Measurements from ENCODE around the gene RAD21L1. TPM values are rescaled to one million over a fixed set of nuclear protein-coding genes. Genes with fewer than 3 reads are reported as not detected.
A peak's percentile ranks its signal among the peaks of the same experiment; 100 is the strongest.

Gene RAD21L1
- total RNA-seq, 4 donors from 2014 or later = not detected

DNA sequence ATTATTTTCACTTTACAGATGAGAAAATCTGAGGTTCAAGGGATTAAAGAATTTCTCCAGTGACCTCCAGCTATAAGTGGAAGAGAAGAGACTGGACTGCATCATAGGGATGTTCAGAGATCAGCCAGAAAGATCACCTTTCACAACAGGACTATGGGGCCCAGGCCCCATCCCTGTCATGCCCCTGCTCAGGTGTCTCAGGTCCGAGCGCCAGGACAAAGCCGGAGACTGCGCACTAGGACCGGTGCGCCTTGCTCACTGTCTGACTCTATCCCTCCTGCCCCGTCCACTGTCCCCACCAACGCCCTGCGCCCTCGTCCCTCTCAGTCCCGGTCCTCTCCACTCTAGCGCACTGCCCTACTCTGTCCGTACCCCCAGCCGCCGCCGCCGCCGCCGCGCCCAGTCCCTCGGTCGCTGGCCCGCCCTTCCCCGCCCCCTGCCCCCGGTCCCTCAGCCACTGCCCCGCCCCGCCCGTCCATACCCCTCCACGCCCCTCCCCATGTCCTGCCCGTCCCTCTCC is 521 bp upstream of the RAD21L1 start:
- Histone ChIP-seq H3K27ac (peak overlapping the region in 1 of 2 donors; percentile 56), H3K36me3 (no peaks in the 10 kb centered on the region), H3K9me3 (no peaks in the 10 kb centered on the region), H3K4me1 (peaks cover 0 to 14% of the 10 kb centered on the region in 2 donors), H3K27me3 (peaks cover 0 to 34% of the 10 kb centered on the region in 2 donors), H3K4me3 (peak overlapping the region; percentile 28 to 37)
- no peak for DNase-seq
- intact Hi-C loops (cut with DNase I; ENCODE audit: low total_unique reads) = no loop called here
- TF ChIP-seq, protein P1, sequence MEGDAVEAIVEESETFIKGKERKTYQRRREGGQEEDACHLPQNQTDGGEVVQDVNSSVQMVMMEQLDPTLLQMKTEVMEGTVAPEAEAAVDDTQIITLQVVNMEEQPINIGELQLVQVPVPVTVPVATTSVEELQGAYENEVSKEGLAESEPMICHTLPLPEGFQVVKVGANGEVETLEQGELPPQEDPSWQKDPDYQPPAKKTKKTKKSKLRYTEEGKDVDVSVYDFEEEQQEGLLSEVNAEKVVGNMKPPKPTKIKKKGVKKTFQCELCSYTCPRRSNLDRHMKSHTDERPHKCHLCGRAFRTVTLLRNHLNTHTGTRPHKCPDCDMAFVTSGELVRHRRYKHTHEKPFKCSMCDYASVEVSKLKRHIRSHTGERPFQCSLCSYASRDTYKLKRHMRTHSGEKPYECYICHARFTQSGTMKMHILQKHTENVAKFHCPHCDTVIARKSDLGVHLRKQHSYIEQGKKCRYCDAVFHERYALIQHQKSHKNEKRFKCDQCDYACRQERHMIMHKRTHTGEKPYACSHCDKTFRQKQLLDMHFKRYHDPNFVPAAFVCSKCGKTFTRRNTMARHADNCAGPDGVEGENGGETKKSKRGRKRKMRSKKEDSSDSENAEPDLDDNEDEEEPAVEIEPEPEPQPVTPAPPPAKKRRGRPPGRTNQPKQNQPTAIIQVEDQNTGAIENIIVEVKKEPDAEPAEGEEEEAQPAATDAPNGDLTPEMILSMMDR (IDR thresholded peaks at IDR 0.05) = no peak
- TF ChIP-seq POLR2A (IDR thresholded peaks at IDR 0.05) = no peak

GRCh38 chr20:1229541-1229940 is 3.7 kb downstream of the RAD21L1 start:
- H3K27ac ChIP-seq = no peak overlapping the region
- peaks cover 0 to 37% of the 10 kb centered on the region in 2 donors for H3K27me3 ChIP-seq
- peaks cover 0 to 14% of the 10 kb centered on the region in 2 donors for H3K4me1 ChIP-seq
- no peak overlapping the region for H3K4me3 ChIP-seq
- no peak for TF ChIP-seq POLR2A (IDR thresholded peaks at IDR 0.05)
- TF ChIP-seq, protein P1 (IDR thresholded peaks at IDR 0.05) = no peak
- intact Hi-C loops (cut with DNase I; ENCODE audit: low total_unique reads) = no loop called here
- DNase-seq = no peak
- H3K36me3 ChIP-seq = no peaks in the 10 kb centered on the region
- H3K9me3 ChIP-seq = no peaks in the 10 kb centered on the region

DNA sequence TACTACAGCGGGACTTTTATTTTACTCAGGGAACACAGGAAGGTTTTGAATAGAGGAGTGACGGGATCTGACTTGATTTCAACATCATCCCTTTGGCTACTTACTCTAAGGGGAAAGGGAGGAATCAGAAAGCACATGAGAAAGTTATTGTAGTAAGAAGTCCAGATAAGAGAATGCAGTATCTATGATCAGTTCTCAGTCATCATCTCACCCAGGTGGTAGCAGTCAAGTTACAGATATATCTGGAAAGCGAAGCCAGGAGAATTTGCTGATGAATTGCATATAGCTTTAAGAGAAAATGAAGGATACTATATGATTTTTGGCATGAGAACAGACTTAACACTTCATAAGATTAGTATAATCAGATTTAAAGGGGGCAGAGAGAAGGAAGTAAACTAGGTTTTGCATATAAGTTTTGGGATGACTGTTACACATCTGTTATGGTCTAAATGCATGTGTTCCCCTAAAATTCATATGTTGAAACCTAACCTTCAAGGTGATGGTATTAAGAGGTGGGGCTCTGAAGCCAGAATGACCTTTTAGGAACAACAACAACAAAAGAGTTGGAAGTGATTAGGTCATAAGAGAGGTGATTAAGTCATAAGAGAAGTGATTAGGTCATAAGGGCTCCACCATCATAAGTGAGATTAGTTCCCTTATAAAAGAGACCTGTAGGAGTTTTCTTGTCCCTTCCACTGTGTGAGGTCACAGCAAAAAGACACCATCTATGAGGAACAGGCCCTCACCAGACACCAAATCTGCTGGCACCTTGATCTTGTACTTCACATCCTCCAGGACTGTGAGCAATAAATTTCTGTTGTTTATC is 6.7 kb downstream of the RAD21L1 start:
- Histone ChIP-seq H3K27me3 (peaks cover 0 to 33% of the 10 kb centered on the region in 2 donors), H3K9me3 (no peaks in the 10 kb centered on the region), H3K4me1 (no peaks in the 10 kb centered on the region), H3K27ac (no peak overlapping the region), H3K36me3 (no peaks in the 10 kb centered on the region), H3K4me3 (no peak overlapping the region)
- no peak for TF ChIP-seq POLR2A (IDR thresholded peaks at IDR 0.05)
- TF ChIP-seq, protein P1 (IDR thresholded peaks at IDR 0.05) = no peak
- intact Hi-C loops (cut with DNase I; ENCODE audit: low total_unique reads) = no loop called here
- no peak for DNase-seq

- no peaks in the 10 kb centered on the region for H3K4me1 ChIP-seq
- H3K4me3 ChIP-seq = no peak overlapping the region
- intact Hi-C loops (cut with DNase I; ENCODE audit: low total_unique reads) = no loop called here
- no peaks in the 10 kb centered on the region for H3K36me3 ChIP-seq
- H3K27me3 ChIP-seq = peaks cover 0 to 10% of the 10 kb centered on the region in 2 donors
- DNase-seq = no peak
- H3K27ac ChIP-seq = no peak overlapping the region
- no peaks in the 10 kb centered on the region for H3K9me3 ChIP-seq
- no peak for TF ChIP-seq POLR2A (IDR thresholded peaks at IDR 0.05)
- TF ChIP-seq, protein P1 (IDR thresholded peaks at IDR 0.05) = no peak
Measured at GRCh38 chr20:1240549-1240948, 14.7 kb downstream of the RAD21L1 start.

GRCh38 chr20:1241456-1241855 is 15.6 kb downstream of the RAD21L1 start:
- Histone ChIP-seq H3K27ac (no peak overlapping the region), H3K36me3 (no peaks in the 10 kb centered on the region), H3K4me1 (no peaks in the 10 kb centered on the region), H3K9me3 (no peaks in the 10 kb centered on the region), H3K4me3 (no peak overlapping the region), H3K27me3 (peaks cover 0 to 10% of the 10 kb centered on the region in 2 donors)
- intact Hi-C loops (cut with DNase I; ENCODE audit: low total_unique reads) = no loop called here
- TF ChIP-seq POLR2A (IDR thresholded peaks at IDR 0.05) = no peak
- TF ChIP-seq, protein P1 (IDR thresholded peaks at IDR 0.05) = no peak
- no peak for DNase-seq

Measured in uterus (tissue), 4 donors.